Right forelimb (tissue), 1 donor: Measurements from ENCODE around the gene KCTD7.
"Not testable (repeated sequence)": the region's sequence is repeated elsewhere in the genome, so short reads cannot be mapped to it uniquely, and the experiment has no call there.

Source experiments
- DNase-seq: peaks from one replicate; pipeline ENCODE4 v3.0.0-alpha.2; 2018

Gene KCTD7

DNA sequence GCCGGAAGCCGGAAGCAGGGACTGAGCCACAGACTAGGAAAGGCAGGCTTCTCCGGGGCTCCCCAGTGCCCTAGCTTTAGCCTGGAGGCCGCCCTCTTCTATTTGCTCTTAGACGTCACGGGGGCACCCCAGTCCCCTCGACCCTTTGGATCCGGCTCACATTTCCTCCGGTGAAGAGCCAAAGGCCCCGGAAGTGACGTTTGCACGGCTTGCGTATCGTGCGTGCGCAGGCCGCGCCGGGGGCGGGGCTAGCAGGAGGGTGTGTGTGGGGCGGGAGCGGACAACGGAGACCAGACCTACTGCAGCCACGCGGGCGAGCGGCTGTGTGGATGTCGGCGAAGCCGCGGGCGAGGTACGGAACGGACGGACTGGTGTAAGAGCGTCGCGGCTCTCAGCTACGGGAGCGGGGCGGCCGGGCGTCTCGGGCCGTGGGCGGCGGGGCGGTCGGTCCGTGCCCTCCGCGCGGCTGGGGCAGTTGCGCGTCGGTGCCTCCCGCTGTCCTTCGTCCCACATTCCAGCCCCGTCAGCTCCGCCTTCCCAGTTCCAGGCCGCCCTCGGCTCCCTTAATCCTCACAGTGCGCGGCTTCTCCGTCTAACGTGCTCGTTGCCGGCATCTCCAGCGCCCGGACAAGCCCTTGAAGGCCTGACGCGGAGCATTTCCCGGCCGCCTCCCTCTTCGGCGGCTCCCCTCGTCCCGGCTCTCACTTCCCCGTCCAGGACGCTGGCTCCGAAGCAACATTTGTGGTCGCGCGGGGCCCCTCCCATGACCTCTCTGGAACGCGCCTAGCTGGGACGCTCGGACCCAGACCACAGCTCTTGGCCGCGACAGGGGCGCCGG, 25.8 kb downstream of the KCTD7 start:
- peak; percentile 99 for DNase-seq

DNA sequence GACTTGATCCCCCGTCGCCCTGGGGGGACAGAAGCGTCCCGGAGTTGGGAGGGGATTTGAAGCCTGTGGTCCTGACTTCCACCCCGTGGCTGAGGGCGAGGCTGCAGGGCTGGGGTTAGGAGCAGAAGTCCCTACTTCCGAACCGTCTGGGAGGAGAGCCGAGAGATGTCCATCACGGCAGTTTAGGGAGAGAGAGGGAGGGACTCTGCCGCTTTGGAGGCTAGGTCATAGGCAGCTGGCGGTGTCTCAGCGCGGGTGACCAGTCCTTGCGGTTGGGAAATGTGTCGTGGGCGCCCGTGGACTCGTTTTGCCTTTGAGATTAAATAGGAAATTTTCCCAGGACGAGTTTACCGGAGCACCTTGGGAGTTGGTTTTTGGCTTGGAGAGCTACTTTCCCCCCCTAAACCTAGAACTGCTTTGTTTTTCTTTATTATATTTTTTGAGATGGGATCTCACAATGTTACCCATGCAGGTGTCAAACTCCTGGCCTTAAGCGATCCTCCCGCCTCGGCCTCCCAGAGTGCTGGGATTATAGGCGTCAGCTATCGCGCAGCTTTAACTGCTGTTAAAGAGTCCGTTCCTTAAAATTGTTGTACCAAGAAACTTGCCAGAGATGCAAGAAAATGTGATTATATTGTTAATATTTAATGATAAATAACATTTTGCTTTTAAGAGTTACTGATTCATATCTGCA, 26.6 kb downstream of the KCTD7 start:
- DNase-seq, result not testable (repeated sequence)

DNA sequence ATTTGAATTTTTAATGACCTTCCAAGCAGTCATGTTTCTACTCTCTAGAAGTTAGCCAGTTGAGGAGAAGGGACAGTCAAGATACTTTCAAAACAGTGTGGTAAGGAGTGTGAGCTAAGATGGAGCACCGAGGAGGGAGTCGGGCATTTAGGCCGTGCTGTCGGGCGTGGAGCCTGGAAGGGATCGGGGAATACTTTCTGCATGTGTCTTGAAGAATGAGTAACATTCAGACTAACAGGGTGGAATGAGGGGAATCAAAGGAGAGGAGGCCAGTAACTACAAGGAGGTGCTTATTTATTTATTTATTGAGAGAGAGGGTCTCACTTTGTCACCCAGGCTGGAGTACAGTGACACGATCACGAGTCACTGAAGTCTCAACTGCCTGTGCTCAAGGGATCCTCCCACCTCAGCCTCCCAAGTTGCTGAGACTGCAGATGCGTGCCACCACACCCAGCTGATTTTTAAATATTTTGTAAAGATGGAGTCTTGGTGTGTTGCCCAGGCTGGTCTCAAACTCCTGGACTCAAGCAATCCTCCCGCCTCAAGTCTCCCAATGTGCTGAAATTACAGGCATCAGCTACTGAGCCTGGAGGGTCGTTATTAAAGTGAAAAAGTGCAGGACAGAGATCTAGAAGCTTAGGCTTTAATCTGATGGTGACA, 27.3 kb downstream of the KCTD7 start:
- not testable (repeated sequence) for DNase-seq

DNA sequence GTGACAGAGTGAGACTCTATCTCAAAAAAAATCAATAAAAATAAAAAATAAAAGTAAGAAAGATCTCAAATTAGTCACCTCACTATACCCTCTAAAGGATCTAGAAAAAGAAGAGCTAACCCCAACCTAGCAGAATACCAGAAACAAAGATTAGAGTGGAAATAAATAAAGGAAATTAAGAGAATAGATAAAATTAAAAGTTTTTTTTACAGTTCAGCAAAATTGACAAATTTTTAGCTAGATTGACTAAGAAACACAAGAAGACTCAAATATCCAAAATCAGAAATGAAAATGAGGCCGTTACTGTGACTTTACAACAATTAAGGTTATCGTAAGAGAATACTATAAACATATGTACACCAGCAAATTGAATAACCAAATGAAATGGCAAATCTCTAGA, 29.1 kb downstream of the KCTD7 start:
- no peak for DNase-seq

DNA sequence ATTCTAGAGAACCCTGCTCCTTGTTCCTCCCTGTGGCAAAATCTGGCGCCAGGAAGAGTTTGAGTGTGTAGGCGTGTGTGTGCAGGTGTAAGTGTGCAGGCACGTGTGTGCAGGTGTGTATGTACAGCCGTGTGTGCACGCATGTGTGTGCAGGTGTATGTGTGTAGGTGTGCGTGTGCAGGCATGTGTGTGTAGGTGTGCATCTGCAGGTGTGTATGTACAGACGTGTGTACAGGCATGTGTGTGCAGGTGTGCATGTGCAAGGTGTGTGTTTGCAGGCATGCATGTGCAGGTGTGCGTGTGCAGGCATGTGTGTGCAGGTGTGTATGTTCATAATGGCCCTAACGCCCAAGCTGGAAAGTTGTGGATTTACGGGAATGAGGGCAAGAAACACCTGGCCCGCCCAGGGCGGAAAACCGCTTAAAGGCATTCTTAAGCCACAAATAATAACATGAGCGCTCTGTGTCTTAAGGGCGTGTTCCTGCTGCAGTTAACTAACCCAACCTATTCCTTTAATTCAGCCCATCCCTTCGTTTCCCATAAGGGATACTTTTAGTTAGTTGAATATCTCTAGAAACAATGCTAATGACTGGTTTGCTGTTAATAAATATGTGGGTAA, 34.1 kb downstream of the KCTD7 start:
- no peak for DNase-seq

DNA sequence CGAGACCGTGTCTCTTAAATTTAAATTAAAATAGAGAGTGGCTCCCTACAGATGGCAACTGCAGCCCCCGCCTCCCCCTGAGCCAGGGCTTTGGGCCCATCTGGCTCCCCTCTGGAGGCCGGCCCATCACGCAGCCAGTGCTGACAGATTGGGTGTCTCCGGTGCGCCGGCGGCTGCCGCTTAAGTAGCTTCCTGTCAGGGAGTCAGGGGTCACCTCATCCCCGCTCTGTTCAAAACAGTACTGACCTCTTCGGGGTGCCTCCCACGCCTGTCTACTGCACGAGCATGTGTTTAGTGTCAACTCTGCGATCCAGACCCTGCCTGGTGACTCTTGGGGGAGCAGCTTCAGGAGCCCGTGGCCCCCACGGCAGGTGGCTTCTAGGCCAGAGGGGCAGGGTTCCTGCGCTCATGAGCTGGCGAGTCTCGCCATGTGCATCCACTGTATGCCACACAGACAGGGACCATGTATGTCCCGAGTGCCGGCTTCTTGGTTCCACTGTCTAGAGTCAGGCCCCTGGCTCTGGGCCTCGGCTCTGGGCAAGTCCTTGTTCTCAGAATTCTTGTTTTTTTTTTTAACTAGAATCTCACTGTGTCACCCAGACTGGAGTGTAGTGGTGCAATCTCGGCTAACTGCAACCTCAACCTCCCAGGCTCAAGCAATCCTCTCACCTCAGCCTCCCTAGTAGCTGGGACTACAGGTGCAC, 36.1 kb downstream of the KCTD7 start:
- no peak for DNase-seq

DNA sequence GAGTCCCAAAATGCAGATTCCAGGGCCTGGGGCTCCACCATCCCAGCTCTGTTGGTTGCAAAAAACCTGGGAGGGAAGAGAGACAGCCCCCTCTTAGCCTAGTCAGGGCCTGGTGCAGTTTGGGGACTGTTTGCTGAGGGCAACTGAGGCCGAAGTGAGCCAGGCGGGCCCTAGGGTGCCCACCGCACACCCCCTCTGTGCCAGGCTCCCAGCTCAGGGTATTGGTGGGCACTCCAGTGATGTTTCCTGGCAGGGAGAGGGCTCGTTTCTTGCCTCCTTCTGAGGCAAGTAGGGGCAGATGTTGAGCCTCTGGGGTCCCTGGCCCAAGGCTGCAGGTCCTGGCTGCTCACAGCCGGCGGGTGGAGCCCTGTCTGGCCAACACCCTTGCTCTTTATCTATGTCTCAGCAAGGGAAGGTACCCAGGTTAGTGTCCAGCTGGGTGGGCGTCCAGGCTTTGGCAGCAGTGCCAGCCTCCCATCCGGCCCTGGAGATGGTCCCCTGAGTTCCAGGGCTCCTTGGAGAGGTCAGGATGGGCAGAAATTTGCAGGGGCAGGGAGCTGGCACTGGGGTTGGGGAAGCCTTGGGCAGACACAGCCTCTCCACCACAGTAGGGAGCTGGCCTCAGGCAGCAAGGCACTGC, 37.8 kb downstream of the KCTD7 start:
- no peak for DNase-seq

DNA sequence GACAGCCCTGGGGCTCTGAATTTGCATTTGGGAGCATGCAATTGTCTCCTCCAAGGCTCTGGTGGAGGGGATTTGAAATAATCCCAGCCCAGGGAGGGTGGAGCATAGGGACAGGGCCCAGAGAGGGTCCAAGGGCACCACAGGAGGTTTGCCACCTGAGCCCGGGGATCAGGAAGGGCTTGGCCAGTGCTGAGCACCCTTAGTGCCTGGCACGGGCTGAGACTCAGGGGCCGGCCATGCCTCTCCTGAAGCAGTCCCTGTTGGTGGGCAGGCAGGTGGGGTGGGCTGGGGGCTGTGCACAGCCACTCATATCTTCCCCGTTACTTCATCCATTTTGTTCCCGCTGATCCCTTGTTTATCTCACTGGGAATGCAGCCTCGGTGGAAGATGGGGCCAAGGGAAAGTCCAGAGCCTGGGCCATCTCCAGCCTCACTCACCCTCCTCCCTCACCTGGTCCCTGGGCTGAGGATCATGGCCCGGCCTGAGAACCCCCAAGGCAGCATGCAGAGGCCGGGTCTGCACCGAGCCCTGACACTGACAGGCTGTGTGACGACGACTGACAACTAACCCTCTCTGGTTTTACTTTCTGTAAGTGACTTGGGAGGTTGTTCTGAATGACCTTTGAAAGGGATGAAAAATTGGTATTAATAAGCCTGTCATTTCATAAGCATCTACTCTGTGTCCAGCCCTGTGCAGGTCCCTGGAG, 38.5 kb downstream of the KCTD7 start:
- DNase-seq, result no peak

DNA sequence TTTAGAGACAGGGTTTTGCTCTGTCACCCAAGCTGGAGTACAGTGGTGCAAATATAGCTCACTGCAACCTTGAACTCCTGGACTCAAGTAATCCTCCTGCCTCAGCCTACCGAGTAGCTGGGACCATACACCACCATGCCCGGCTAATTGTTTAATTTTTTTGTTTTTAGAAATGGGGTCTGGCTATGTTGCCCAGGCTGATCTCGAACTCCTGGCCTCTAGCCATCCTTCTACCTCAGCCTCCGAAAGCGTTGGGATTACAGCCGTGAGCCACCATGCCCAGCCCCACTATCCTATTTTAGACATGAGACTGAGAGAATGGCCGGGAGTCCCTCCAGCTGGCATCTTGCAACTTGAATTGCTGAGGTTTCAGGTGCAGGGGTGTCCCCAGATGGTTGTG, 39.4 kb downstream of the KCTD7 start:
- no peak for DNase-seq

DNA sequence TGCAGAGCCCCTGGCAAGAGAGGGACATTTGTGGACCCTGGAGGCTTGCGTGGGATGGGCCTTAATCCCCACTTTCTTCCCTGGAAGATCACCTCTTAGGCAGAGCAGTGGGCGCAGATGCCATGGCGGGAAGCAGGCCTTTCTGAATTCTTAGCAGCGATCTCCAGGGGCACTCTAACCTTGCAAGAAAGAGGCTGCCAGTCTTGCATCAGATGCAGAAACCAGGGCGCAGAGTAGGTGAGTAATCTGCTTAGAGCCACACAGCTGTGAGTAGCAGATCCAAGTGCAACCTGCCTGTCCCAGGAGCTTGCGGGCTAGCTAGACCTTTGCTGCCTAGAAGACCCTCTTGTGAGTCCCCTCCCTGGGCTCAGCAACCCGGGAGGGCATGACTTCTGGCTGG, 40.0 kb downstream of the KCTD7 start:
- no peak for DNase-seq

DNA sequence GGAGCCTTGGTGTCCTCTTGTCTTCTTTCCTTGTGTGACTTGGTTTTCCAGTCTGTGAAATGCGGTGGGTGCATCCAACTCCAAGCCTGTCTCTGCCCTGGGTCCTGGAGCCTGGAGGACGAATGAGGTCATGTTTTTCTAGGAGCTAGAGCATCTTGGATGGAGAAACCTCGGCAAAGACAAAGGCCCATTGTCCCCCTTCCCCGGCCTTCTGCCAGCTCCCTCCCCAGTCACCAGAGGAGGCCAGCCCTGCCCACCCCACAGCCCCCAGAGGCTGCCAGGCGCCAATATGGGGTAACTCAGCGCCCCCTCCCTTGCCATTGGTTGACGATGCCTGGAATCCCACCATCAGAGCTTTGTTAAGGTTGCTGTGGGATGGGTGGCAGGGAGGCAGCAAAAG, 40.4 kb downstream of the KCTD7 start:
- no peak for DNase-seq

DNA sequence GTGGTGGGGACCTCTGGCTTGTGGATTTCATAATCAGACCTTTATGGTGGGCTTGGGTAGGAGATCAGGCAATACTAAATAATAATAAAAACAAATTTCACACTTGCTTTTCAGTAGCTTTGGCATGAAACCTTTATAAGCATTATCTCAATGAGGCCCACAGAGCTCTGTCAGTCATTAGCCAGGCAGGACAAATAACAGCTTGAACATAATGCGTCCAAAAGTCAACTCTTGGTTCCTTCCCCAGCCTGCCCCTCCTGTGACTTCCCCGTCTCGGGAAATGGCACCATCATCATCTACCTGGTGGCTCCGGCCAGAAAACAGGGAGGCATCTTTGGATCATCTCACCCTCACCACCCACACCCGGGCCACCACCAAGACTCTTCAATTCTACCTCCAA, 40.8 kb downstream of the KCTD7 start:
- no peak for DNase-seq

DNA sequence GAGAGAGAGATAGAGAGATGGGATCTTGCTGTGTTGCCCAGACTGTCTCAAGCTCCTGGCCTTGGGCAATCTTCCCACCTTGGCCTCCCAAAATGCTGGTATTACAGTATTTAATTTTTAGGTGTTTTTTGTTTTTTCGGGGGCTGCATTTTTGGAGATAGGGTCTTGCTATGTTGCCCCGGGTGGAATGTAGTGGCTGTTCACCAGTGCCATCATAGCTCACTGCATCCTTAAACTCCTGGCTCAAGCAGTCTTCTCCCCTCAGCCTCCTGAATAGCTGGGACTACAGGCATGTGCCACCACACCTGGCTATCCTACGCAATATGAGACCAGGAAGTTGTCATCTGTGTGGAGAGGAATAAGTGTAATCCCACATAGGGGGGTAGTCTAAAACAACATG, 42.4 kb downstream of the KCTD7 start:
- no peak for DNase-seq

DNA sequence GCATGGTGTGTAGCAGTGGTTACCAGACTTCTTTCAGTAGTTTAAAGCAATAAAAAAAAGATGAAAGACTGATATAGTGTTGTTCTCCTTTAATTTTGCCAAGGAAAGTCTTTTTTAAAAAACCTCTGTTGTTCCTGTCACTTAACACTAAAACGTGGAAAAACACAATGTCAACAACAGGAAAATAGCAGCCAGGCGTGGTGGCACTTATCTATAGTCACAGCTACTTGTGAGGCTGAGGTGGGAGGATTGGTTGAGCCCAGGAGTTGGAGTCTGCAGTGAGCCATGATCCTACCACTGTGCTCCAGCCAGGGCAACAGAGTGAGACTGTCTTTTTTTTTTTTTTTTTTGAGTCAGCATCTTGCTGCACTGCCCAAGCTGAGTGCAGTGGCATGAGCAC, 42.8 kb downstream of the KCTD7 start:
- DNase-seq, result not testable (repeated sequence)

DNA sequence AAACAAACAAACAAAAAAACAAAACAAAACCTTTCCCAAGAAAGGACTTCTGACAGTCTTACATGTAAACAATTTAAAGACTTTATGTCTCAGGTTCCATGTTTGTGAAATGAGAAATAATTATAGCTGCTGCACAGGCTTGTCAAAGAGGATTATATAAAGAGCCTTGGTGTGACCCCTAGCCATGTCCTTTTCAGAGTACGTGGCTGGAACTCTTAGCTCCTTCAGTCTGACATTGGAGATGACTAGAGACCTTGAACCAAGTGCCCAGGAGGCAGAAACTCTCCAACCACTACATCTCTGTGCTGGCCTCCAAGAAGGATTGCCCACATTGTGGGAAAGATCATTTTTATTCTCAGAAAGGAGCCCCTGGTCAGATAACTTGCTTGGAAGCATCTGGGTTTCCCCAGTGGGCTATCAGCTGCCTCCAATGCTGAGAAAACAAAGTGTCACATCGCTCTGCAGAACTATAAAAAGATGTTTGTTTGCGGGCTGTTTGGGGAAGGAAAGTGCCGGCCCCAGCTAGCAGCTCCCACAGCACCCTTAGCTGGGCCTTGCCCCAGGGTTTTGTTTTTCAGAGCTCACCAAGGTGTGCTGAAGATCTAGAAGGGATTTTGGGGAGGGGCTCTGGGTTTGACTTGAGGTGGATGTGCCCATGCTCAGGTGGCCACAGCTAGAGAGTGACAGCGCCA, 43.9 kb downstream of the KCTD7 start:
- not testable (repeated sequence) for DNase-seq

DNA sequence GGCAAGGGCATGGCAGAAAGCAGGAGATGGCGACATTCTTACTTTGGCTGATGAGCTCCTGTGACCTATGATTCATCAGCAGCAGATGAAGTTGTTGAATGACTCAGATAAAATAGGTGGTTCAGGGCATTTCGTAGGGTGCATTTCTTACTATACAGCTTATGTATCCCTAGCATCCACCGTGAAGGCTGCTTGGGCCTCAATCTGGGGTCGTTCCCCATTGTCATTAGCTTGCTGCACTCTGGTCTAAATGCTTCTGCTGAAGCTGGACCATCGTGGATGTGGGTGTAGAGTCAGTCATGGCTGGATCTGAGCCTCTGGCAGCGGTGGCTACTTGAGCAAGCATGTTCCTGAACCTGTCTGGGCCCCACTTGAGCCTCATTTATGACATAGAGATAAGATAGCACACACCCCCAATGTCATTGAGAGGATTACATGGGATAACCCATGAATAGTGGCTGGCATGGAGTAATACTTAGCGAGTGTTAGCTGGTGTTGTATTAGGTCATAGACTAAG, 44.5 kb downstream of the KCTD7 start:
- DNase-seq, result peak; percentile 18

DNA sequence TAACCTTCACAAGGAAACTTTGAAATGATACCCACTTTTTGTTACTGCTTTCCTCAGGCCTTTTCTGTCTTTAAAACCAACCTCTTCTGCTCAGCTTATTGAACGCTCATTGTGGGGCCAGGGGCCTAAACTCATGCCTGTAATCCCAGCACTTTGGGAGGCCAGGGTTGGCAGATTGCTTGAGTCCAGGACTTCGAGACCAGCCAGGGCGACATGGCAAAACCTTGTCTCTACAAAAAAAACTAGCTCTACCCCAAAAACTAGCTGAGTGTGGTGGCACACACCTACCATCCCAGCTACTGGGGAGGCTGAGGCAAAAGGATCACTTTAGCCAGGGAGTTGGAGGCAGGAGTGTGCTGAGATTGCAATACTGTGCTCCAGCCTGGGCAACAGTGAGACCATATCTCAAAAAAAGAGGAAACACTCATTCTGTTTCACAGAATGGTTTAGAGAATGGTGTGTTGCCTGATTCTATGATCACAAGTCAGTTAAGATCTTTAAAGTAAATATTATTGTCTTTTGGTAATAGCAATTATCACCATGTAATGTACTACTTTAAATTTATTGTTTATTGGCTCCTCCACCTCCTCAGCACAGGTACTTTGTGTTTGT, 51.1 kb downstream of the KCTD7 start:
- no peak for DNase-seq

DNA sequence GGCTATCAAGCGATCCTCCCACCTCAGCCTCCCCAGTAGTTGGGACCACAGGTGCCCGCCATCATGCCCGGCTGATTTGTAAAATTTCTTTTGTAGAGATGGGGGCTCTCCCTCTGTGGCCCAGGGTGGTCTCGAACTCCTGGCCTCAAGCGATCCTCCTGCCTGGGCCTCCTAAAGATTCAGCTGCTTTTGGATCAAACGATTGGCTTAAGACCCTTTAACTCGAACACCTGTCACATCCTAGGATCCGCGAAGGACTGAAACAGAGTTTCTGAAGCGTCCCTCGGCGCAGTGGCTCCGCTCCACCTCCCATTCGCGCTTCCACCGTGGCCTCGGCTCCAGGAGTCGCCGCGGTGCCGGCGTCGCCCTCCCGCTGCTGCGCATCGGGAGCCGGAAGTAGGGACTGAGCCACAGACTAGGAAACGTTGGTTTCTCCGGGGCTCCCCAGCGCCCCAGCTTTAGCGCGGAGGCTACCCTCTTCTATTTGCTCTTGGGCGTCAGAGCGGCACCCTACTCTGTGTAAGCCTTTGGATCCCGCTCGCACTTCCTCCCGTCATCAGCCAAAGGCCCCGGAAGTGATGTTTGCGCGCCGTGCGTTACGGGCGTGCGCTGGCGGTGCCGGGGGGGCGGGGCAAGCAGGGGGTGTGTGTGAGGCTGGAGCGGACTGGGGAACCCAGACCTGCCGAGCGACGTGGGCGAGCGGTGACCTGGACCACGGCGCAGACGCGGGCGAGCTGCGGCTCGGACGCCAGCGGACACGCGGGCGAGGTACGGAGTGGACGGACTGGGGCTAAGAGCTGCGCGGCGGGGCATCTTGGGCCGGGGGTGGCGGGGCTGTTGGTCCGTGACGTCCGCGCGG, 53.0 kb downstream of the KCTD7 start:
- DNase-seq, result peak; percentile 99
